ENCODE data around the gene RPS6KA2. TPM values are rescaled to one million over a fixed set of nuclear protein-coding genes. Genes with fewer than 3 reads are reported as not detected.

The RPS6KA2 gene
- polyA plus RNA-seq, 1 donor: 12.5 TPM

DNA sequence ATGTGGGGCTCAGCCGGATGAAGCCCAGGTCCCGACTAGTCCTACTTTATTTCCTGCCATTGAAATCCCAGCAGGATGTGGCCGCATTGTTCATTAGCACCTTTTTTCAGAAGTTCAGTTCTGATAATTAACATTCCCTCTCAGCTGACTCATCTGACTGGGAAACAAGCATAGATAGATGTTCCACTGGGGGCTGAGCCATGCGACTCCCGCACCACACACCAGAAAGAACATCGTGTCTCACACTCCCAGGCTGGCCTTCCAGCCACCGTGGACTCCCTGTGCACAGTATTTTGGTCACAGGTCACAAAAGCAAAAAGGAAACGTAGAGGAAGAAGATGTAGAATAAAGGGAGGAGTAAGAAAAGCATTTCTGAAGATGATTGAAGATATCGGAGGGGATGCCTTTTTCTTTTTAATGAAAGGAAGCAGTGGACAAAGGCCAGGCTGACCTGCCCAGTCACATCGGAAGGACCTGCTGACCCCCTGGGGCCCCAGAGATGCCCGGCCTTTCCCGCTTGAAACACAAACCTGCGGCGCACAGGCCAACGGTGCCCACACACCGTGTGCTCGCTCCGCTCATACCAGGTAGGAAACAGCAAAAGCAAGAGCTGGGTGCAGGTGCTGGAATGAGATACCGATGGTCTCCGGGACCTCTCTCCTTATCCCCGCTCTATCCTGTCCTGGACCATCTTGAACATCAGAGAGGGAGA is 11.8 kb downstream of the RPS6KA2 start:
- no peak for DNase-seq
- H3K27ac ChIP-seq (ENCODE audit: low read length): no peak overlapping the region
- H3K4me3 ChIP-seq (ENCODE audit: low read length): no peak overlapping the region
- WGBS (ENCODE audit: insufficient coverage, low lambda C conversion rate): 97% methylated on average over 6 of the region's 21 CpGs
- peaks cover 3% of the 10 kb centered on the region for H3K36me3 ChIP-seq (ENCODE audit: control insufficient read depth, insufficient read depth, low read length)
- H3K4me1 ChIP-seq (ENCODE audit: control insufficient read depth, insufficient read depth, low read length): peaks cover 6% of the 10 kb centered on the region
- H3K9me3 ChIP-seq (ENCODE audit: control insufficient read depth, low read depth, low read length): no peaks in the 10 kb centered on the region
- H3K27me3 ChIP-seq (ENCODE audit: control insufficient read depth, insufficient read depth, low read length): no peaks in the 10 kb centered on the region

DNA sequence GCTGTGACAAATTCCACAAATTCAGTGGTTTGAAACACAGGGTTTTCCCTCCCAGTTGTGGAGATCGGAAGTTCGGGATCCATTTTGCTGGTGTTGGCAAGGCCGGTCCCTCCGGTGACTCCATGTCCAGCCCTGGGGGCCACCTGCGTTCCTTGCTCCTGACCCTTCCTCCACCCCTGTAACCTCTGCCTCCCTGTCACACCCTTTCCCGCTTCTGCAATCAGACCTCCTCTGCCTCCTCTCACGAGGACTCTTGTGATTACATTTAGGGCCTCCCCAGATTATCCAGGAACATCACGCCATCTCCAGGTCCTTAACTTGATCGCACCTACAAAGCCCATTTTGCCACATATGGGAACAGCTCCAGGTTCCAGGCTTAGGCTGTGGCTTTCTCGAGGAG is 12.5 kb downstream of the RPS6KA2 start:
- H3K4me1 ChIP-seq (ENCODE audit: control insufficient read depth, insufficient read depth, low read length): peaks cover 4% of the 10 kb centered on the region
- WGBS (ENCODE audit: insufficient coverage, low lambda C conversion rate): no CpG with 5 or more reads among the region's 10 CpGs

GRCh38 chr6:166614171-166614583 is 12.9 kb downstream of the RPS6KA2 start:
- WGBS (ENCODE audit: insufficient coverage, low lambda C conversion rate): no CpG with 5 or more reads among the region's 12 CpGs
- peaks cover 4% of the 10 kb centered on the region for H3K4me1 ChIP-seq (ENCODE audit: control insufficient read depth, insufficient read depth, low read length)
- DNase-seq: no peak
- peaks cover 3% of the 10 kb centered on the region for H3K36me3 ChIP-seq (ENCODE audit: control insufficient read depth, insufficient read depth, low read length)
- H3K27me3 ChIP-seq (ENCODE audit: control insufficient read depth, insufficient read depth, low read length): no peaks in the 10 kb centered on the region
- no peak overlapping the region for H3K27ac ChIP-seq (ENCODE audit: low read length)
- H3K9me3 ChIP-seq (ENCODE audit: control insufficient read depth, low read depth, low read length): no peaks in the 10 kb centered on the region
- H3K4me3 ChIP-seq (ENCODE audit: low read length): no peak overlapping the region

More for the DNA sequence above, 12.5 kb downstream of the RPS6KA2 start:
- no peak overlapping the region for H3K27ac ChIP-seq (ENCODE audit: low read length)
- H3K36me3 ChIP-seq (ENCODE audit: control insufficient read depth, insufficient read depth, low read length): peaks cover 3% of the 10 kb centered on the region
- DNase-seq: no peak
- no peaks in the 10 kb centered on the region for H3K9me3 ChIP-seq (ENCODE audit: control insufficient read depth, low read depth, low read length)
- no peaks in the 10 kb centered on the region for H3K27me3 ChIP-seq (ENCODE audit: control insufficient read depth, insufficient read depth, low read length)
- no peak overlapping the region for H3K4me3 ChIP-seq (ENCODE audit: low read length)

DNA sequence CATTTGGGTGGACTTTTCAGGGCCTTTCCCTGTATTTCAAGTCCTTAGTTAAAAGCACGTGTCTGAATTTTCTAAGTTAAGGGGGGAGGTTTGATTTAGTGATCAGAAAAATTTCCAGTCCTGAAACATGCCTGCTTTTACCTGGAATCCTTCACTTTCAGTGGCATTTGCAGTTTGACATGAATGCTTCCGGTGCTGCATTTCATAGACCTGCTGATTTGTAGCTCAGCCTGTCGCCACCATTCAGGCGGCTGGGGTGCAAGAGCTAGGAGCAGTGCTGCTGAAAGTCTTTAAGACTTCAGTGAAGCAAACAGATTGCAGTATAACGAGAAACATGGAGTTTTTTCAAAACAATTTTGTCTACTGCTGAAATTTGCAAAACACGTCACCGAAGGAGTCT is 14.0 kb downstream of the RPS6KA2 start:
- Histone ChIP-seq H3K4me1 (ENCODE audit: control insufficient read depth, insufficient read depth, low read length) (peaks cover 4% of the 10 kb centered on the region), H3K9me3 (ENCODE audit: control insufficient read depth, low read depth, low read length) (no peaks in the 10 kb centered on the region), H3K27me3 (ENCODE audit: control insufficient read depth, insufficient read depth, low read length) (no peaks in the 10 kb centered on the region), H3K4me3 (ENCODE audit: low read length) (no peak overlapping the region), H3K27ac (ENCODE audit: low read length) (no peak overlapping the region), H3K36me3 (ENCODE audit: control insufficient read depth, insufficient read depth, low read length) (peaks cover under 1% of the 10 kb centered on the region)
- WGBS (ENCODE audit: insufficient coverage, low lambda C conversion rate): no CpG with 5 or more reads among the region's 7 CpGs
- no peak for DNase-seq

GRCh38 chr6:166612471-166612881 is 14.6 kb downstream of the RPS6KA2 start:
- WGBS (ENCODE audit: insufficient coverage, low lambda C conversion rate): 83% methylated on average over 1 of the region's 11 CpGs
- H3K36me3 ChIP-seq (ENCODE audit: control insufficient read depth, insufficient read depth, low read length): no peaks in the 10 kb centered on the region
- H3K4me1 ChIP-seq (ENCODE audit: control insufficient read depth, insufficient read depth, low read length): peaks cover 4% of the 10 kb centered on the region
- no peaks in the 10 kb centered on the region for H3K27me3 ChIP-seq (ENCODE audit: control insufficient read depth, insufficient read depth, low read length)
- H3K27ac ChIP-seq (ENCODE audit: low read length): no peak overlapping the region
- no peaks in the 10 kb centered on the region for H3K9me3 ChIP-seq (ENCODE audit: control insufficient read depth, low read depth, low read length)
- DNase-seq: no peak
- no peak overlapping the region for H3K4me3 ChIP-seq (ENCODE audit: low read length)

DNA sequence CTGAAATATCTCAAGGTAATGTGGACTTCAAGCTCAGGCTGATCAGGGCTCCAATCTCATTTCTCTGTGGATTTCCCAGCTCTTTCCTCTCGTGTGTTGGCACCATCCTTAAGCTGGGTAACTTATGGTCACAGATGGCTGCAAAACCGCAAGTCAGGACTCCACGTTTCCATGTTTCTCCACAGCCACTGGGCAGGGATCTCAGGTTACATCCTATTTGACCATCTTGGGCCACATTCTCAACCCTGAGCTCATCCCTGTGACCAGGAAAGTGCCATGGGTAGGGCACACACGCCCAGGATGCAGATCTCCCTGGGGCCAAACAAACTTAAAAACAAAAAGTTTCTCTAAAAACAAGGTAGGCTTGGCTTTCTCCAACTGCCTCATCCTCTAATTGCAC is 15.4 kb downstream of the RPS6KA2 start:
- Histone ChIP-seq H3K9me3 (ENCODE audit: control insufficient read depth, low read depth, low read length) (no peaks in the 10 kb centered on the region), H3K4me1 (ENCODE audit: control insufficient read depth, insufficient read depth, low read length) (peaks cover 4% of the 10 kb centered on the region), H3K27me3 (ENCODE audit: control insufficient read depth, insufficient read depth, low read length) (no peaks in the 10 kb centered on the region), H3K27ac (ENCODE audit: low read length) (no peak overlapping the region), H3K36me3 (ENCODE audit: control insufficient read depth, insufficient read depth, low read length) (no peaks in the 10 kb centered on the region), H3K4me3 (ENCODE audit: low read length) (no peak overlapping the region)
- DNase-seq: no peak
- 60% methylated on average over 1 of the region's 4 CpGs for WGBS (ENCODE audit: insufficient coverage, low lambda C conversion rate)

GRCh38 chr6:166610069-166610468 is 17.0 kb downstream of the RPS6KA2 start:
- H3K9me3 ChIP-seq (ENCODE audit: control insufficient read depth, low read depth, low read length): no peaks in the 10 kb centered on the region
- H3K4me1 ChIP-seq (ENCODE audit: control insufficient read depth, insufficient read depth, low read length): peaks cover 4% of the 10 kb centered on the region
- no peak overlapping the region for H3K27ac ChIP-seq (ENCODE audit: low read length)
- no peaks in the 10 kb centered on the region for H3K36me3 ChIP-seq (ENCODE audit: control insufficient read depth, insufficient read depth, low read length)
- no peaks in the 10 kb centered on the region for H3K27me3 ChIP-seq (ENCODE audit: control insufficient read depth, insufficient read depth, low read length)
- no peak for DNase-seq
- H3K4me3 ChIP-seq (ENCODE audit: low read length): no peak overlapping the region
- 88% methylated on average over 6 of the region's 9 CpGs for WGBS (ENCODE audit: insufficient coverage, low lambda C conversion rate)

DNA sequence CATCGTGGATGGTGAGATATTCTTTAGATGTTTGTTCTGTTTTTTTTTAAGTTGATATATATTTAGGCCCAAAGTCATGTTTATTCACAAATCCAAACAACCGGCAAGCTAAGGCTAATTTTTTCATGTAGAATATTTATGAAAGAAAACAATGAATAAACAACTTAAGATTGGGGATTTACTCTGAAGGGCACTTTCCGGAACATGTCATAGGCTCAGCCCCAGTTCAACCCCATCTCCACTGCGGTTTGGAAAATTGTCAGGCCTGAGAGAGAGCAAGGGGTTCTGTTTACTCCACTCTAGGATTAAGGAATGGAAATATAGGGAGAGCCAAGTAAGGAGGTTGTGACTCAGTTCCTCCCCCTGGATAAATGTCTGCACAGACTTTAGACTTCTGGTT is 18.3 kb downstream of the RPS6KA2 start:
- Histone ChIP-seq H3K27ac (ENCODE audit: low read length) (no peak overlapping the region), H3K4me1 (ENCODE audit: control insufficient read depth, insufficient read depth, low read length) (no peaks in the 10 kb centered on the region), H3K36me3 (ENCODE audit: control insufficient read depth, insufficient read depth, low read length) (no peaks in the 10 kb centered on the region), H3K4me3 (ENCODE audit: low read length) (no peak overlapping the region), H3K27me3 (ENCODE audit: control insufficient read depth, insufficient read depth, low read length) (no peaks in the 10 kb centered on the region), H3K9me3 (ENCODE audit: control insufficient read depth, low read depth, low read length) (no peaks in the 10 kb centered on the region)
- 100% methylated on average over 1 of the region's 4 CpGs for WGBS (ENCODE audit: insufficient coverage, low lambda C conversion rate)
- peak in 1 of 2 donors; percentile 36 for DNase-seq

DNA sequence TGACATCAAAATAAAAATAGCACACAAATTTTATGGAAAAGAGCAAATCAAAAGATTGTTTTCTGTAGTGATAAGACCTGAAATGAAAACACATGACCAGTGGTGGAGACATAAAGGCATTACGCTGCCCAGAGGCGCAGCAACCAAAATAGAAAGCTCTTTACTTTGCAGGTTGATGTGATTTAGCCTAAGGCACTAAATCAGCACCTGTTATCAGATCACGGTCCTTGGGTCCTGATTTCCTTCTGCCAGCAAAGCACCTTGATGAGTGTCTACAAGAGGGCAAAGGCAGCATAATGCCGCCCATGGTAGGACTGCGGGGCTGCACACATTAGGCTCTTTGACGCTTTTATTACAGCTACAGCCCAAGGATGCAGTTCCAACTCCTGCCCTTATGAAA is 21.3 kb downstream of the RPS6KA2 start:
- Histone ChIP-seq H3K4me3 (ENCODE audit: low read length) (no peak overlapping the region), H3K36me3 (ENCODE audit: control insufficient read depth, insufficient read depth, low read length) (no peaks in the 10 kb centered on the region), H3K27ac (ENCODE audit: low read length) (no peak overlapping the region), H3K4me1 (ENCODE audit: control insufficient read depth, insufficient read depth, low read length) (no peaks in the 10 kb centered on the region), H3K27me3 (ENCODE audit: control insufficient read depth, insufficient read depth, low read length) (no peaks in the 10 kb centered on the region), H3K9me3 (ENCODE audit: control insufficient read depth, low read depth, low read length) (no peaks in the 10 kb centered on the region)
- 100% methylated on average over 1 of the region's 6 CpGs for WGBS (ENCODE audit: insufficient coverage, low lambda C conversion rate)
- DNase-seq: no peak

- DNase-seq: no peak
- H3K36me3 ChIP-seq (ENCODE audit: control insufficient read depth, insufficient read depth, low read length): no peaks in the 10 kb centered on the region
- no CpG with 5 or more reads among the region's 6 CpGs for WGBS (ENCODE audit: insufficient coverage, low lambda C conversion rate)
- H3K27me3 ChIP-seq (ENCODE audit: control insufficient read depth, insufficient read depth, low read length): no peaks in the 10 kb centered on the region
- no peaks in the 10 kb centered on the region for H3K4me1 ChIP-seq (ENCODE audit: control insufficient read depth, insufficient read depth, low read length)
- no peak overlapping the region for H3K27ac ChIP-seq (ENCODE audit: low read length)
- no peaks in the 10 kb centered on the region for H3K9me3 ChIP-seq (ENCODE audit: control insufficient read depth, low read depth, low read length)
- H3K4me3 ChIP-seq (ENCODE audit: low read length): no peak overlapping the region
Observed at GRCh38 chr6:166604911-166605310, 22.1 kb downstream of the RPS6KA2 start.

- WGBS (ENCODE audit: insufficient coverage, low lambda C conversion rate): no CpG with 5 or more reads among the region's 9 CpGs
- no peaks in the 10 kb centered on the region for H3K36me3 ChIP-seq (ENCODE audit: control insufficient read depth, insufficient read depth, low read length)
- H3K27me3 ChIP-seq (ENCODE audit: control insufficient read depth, insufficient read depth, low read length): no peaks in the 10 kb centered on the region
- H3K4me1 ChIP-seq (ENCODE audit: control insufficient read depth, insufficient read depth, low read length): no peaks in the 10 kb centered on the region
- H3K9me3 ChIP-seq (ENCODE audit: control insufficient read depth, low read depth, low read length): no peaks in the 10 kb centered on the region
- no peak overlapping the region for H3K27ac ChIP-seq (ENCODE audit: low read length)
- H3K4me3 ChIP-seq (ENCODE audit: low read length): no peak overlapping the region
- DNase-seq: no peak
Observed at GRCh38 chr6:166604328-166604727, 22.7 kb downstream of the RPS6KA2 start.
